ENCODE measurements around the gene ACTR10.

The ACTR10 gene

GRCh38 chr14:58281969-58282368 lies 82.0 kb downstream of the ACTR10 start:
- ATAC-seq (no peak), DNase-seq (no peak)

- ATAC-seq, result no peak
- DNase-seq, result no peak
These were observed 83.1 kb downstream of the ACTR10 start for GRCh38 chr14:58282925-58283593.

- ATAC-seq (no peak), DNase-seq (no peak)
These were observed 83.8 kb downstream of the ACTR10 start for GRCh38 chr14:58283730-58284129.

- ATAC-seq, result no peak
- no peak for DNase-seq
These were observed 85.2 kb downstream of the ACTR10 start for GRCh38 chr14:58285132-58285531.
